DMS114 treated with DMSO at 0.1 percent for 48 hours (cell line): ENCODE results near the gene PHLDB2.
"Not testable (repeated sequence)": the region's sequence is repeated elsewhere in the genome, so short reads cannot be mapped to it uniquely, and the experiment has no call there.

Experiments
- DNase-seq: peaks from one replicate; lab custom pipeline; 2025; ENCODE audit not compliant: unreplicated experiment; lab: John Stamatoyannopoulos, UW

Gene PHLDB2

GRCh38 chr3:111859061-111859973, at the start of gene PHLDB2:
Gene PHLDB2, plus strand, starts transcription at chr3:111859265. Its CDS starts 24,813 bp downstream, at chr3:111884078.
- DNase-seq, result no peak

- no peak for DNase-seq
Measured at GRCh38 chr3:111810909-111811308, 48.2 kb upstream of the PHLDB2 start.

- no peak for DNase-seq
Measured at GRCh38 chr3:111811811-111812210, 47.3 kb upstream of the PHLDB2 start.

- DNase-seq, result no peak
Measured at GRCh38 chr3:111812701-111813100, 46.4 kb upstream of the PHLDB2 start.

GRCh38 chr3:111813441-111813840, 45.6 kb upstream of the PHLDB2 start:
- DNase-seq, result no peak

GRCh38 chr3:111813979-111814378, 45.1 kb upstream of the PHLDB2 start:
- DNase-seq, result no peak

GRCh38 chr3:111816771-111817170, 42.3 kb upstream of the PHLDB2 start:
- not testable (repeated sequence) for DNase-seq

GRCh38 chr3:111819927-111820326, 39.1 kb upstream of the PHLDB2 start:
- no peak for DNase-seq

- DNase-seq, result no peak
Measured at GRCh38 chr3:111820651-111821050, 38.4 kb upstream of the PHLDB2 start.

GRCh38 chr3:111821891-111822290, 37.2 kb upstream of the PHLDB2 start:
- DNase-seq, result no peak

GRCh38 chr3:111822804-111823203, 36.3 kb upstream of the PHLDB2 start:
- no peak for DNase-seq

GRCh38 chr3:111823341-111823855, 35.7 kb upstream of the PHLDB2 start:
- no peak for DNase-seq

- no peak for DNase-seq
Measured at GRCh38 chr3:111824351-111824750, 34.7 kb upstream of the PHLDB2 start.

- DNase-seq, result no peak
Measured at GRCh38 chr3:111827871-111828270, 31.2 kb upstream of the PHLDB2 start.

- DNase-seq, result no peak
Measured at GRCh38 chr3:111828530-111828929, 30.5 kb upstream of the PHLDB2 start.

- DNase-seq, result no peak
Measured at GRCh38 chr3:111829023-111829422, 30.0 kb upstream of the PHLDB2 start.

GRCh38 chr3:111831840-111832239, 27.2 kb upstream of the PHLDB2 start:
- no peak for DNase-seq

GRCh38 chr3:111837112-111837511, 22.0 kb upstream of the PHLDB2 start:
- DNase-seq, result no peak

- DNase-seq, result no peak
Measured at GRCh38 chr3:111838133-111838532, 20.9 kb upstream of the PHLDB2 start.

- DNase-seq, result no peak
Measured at GRCh38 chr3:111846039-111846438, 13.0 kb upstream of the PHLDB2 start.

- DNase-seq, result no peak
Measured at GRCh38 chr3:111846717-111847116, 12.3 kb upstream of the PHLDB2 start.

GRCh38 chr3:111848283-111848682, 10.8 kb upstream of the PHLDB2 start:
- no peak for DNase-seq

- DNase-seq, result no peak
Measured at GRCh38 chr3:111848778-111849177, 10.3 kb upstream of the PHLDB2 start.
